ENCODE measurements around the gene HSPBP1. TPM values are rescaled to one million over a fixed set of nuclear protein-coding genes. Genes with fewer than 3 reads are reported as not detected.

Gene HSPBP1
- total RNA-seq, 1 experiment from 2014 or later, result 63.0 TPM

DNA sequence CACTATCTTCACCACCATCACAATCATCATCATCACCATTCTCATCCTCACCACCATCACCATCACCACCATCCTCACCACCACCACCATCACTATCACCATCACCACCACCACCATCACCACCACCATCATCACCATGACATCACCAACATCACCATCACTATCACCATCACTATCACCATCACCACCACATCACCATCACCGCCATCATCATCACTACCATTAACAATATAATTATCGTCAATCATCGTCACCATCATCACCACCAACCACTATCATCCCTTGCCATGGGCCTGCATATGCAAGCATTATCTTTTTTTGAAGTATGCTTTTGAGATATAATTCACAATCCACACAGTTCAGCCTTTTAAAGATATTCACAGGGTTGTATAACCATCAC, 13.5 kb downstream of the HSPBP1 start (continued):
- TF ChIP-seq RAD21 (IDR thresholded peaks at IDR 0.05; ENCODE audit: low read depth) (no peak), ZBTB33 (IDR thresholded peaks at IDR 0.05; ENCODE audit: extremely low read depth, insufficient replicate concordance, low read length) (no peak), CTCF (IDR thresholded peaks at IDR 0.05 in 2 of 3, conservative IDR thresholded peaks at IDR 0.05 in 1 of 3; ENCODE audit: borderline replicate concordance in 1 of 3, insufficient read depth in 1 of 3, low read depth in 2 of 3, low read length in 2 of 3) (no peak), ATF3 (IDR thresholded peaks at IDR 0.05) (no peak), JUND (IDR thresholded peaks at IDR 0.05) (no peak), EGR1 (IDR thresholded peaks at IDR 0.05; ENCODE audit: low read depth) (no peak)

DNA sequence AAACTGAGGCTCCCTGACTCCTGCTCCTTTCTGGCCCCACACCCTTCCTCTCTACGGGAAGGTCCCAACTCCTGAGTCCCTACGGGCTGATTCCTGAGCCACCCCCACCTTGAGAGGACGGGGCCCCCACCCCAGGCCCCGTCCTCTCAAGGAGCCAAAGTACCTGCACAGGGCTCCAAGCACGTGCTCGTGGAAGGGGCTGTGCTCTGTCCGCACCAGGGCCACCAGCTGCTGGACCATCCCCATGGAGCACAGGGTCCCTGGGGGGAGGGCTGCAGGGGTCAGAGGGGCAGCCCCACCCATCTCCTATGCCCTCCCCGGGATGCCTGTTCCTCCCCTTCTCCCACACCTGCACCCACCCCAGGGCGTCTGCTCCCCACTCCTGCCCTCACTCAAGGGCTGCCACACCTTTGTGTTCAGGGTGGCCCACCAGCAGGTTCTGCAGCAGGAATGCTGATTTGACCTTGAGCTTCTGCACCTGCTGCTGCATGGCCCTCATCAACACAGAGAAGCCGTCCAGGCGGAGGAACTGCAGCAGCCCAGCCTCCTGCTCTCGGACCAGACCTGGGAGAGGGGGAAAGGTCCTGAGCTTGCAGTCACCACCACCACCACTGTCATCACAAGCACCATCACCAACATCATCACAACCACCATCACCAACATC, 14.1 kb downstream of the HSPBP1 start:
- DNase-seq (ENCODE audit: low read depth, low spot score), result no peak
- H3K9me2 ChIP-seq (ENCODE audit: insufficient read depth), result no peaks in the 10 kb centered on the region
- H3K9me3 ChIP-seq (ENCODE audit: control insufficient read depth in 1 of 2, insufficient read depth in 1 of 2, low read depth in 1 of 2, low read length in 2 of 2), result no peaks in the 10 kb centered on the region
- no peak for ATAC-seq
- intact Hi-C loops (cut with micrococcal nuclease), result no loop called here
- H3K9ac ChIP-seq (ENCODE audit: low read length), result no peak overlapping the region
- H3K27ac ChIP-seq (ENCODE audit: low read depth, low read length), result no peak overlapping the region
- H3K4me2 ChIP-seq (ENCODE audit: low read length), result no peak overlapping the region
- H3K36me3 ChIP-seq (ENCODE audit: control insufficient read depth in 1 of 2, insufficient read depth in 2 of 2, low read length in 2 of 2), result peaks cover 0 to 4% of the 10 kb centered on the region in 2 experiments; a peak in 1 of 4 replicates
- ChIA-PET POLR2A (no interaction called here), RAD21 (ENCODE audit: low non-redundant PET in 1 of 2, low total read pairs in 2 of 2, uncharacterized antibody in 2 of 2, unreplicated experiment in 2 of 2) (no interaction called here), CTCF (no interaction called here)
- H2AFZ ChIP-seq (ENCODE audit: low read depth, low read length, poor library complexity, severe bottlenecking), result no peak overlapping the region
- H3K4me1 ChIP-seq (ENCODE audit: control insufficient read depth in 1 of 2, insufficient read depth in 2 of 2, low read length in 2 of 2), result no peaks in the 10 kb centered on the region
- no peak overlapping the region for H3K4me3 ChIP-seq (replicated peaks in 1 of 2; ENCODE audit: low read depth in 1 of 2, low read length in 2 of 2)
- no peaks in the 10 kb centered on the region for H3K27me3 ChIP-seq (ENCODE audit: insufficient read depth, low read length)
- no peaks in the 10 kb centered on the region for H3K79me2 ChIP-seq (ENCODE audit: insufficient read depth, low read length)
- no peaks in the 10 kb centered on the region for H4K20me1 ChIP-seq (ENCODE audit: insufficient read depth)
- BruUV-seq (replicated peaks), result no TSS peak
- TF ChIP-seq FOSL1 (IDR thresholded peaks at IDR 0.05; ENCODE audit: low read depth) (no peak), RAD21 (IDR thresholded peaks at IDR 0.05; ENCODE audit: low read depth) (no peak), YY1 (IDR thresholded peaks at IDR 0.05; ENCODE audit: extremely low read depth, insufficient replicate concordance, low read depth, low read length) (no peak), ELF1 (IDR thresholded peaks at IDR 0.05; ENCODE audit: borderline replicate concordance, low read depth) (no peak), ZFX (IDR thresholded peaks at IDR 0.05) (no peak), SRF (IDR thresholded peaks at IDR 0.05; ENCODE audit: low read depth) (no peak), ZNF274 (IDR thresholded peaks at IDR 0.05; ENCODE audit: low read depth, low read length) (no peak), JUND (IDR thresholded peaks at IDR 0.05) (no peak), ZBTB33 (IDR thresholded peaks at IDR 0.05; ENCODE audit: extremely low read depth, insufficient replicate concordance, low read length) (no peak), TCF7L2 (IDR thresholded peaks at IDR 0.05; ENCODE audit: borderline replicate concordance, extremely low read depth, insufficient read depth, insufficient read length) (no peak), SIN3A (IDR thresholded peaks at IDR 0.05; ENCODE audit: low read depth) (no peak), CEBPB (IDR thresholded peaks at IDR 0.05; ENCODE audit: low read depth) (no peak), SP1 (IDR thresholded peaks at IDR 0.05; ENCODE audit: low read depth) (no peak)
